Lower lobe of right lung (tissue), 2 donors: ENCODE measurements around the gene NUB1. TPM values are rescaled to one million over a fixed set of nuclear protein-coding genes. Genes with fewer than 3 reads are reported as not detected.

ENCODE experiments used
- ATAC-seq, 2 donors: fragments of 200-7000 bp; cut with Tn5 transposase; one replicate each; pipeline ENCODE4 v1.9.1; 2020 to 2022; ENCODE audit warnings: mild to moderate bottlenecking in 2 of 2, moderate library complexity in 2 of 2
- DNase-seq: peaks from one replicate; pipeline ENCODE4 v3.0.0-alpha.2; 2020
- H3K27ac ChIP-seq: fragments of 200-600 bp; one replicate; pipeline ENCODE4 v1.8.0; 2022
- H3K27me3 ChIP-seq: fragments of 200-600 bp; one replicate; pipeline ENCODE4 v1.8.0; 2022; ENCODE audit warnings: low read depth
- H3K36me3 ChIP-seq: fragments of 200-600 bp; one replicate; pipeline ENCODE4 v1.8.0; 2022; ENCODE audit warnings: mild to moderate bottlenecking
- H3K4me1 ChIP-seq: fragments of 200-600 bp; one replicate; pipeline ENCODE4 v1.8.0; 2022
- H3K4me3 ChIP-seq: fragments of 200-600 bp; one replicate; pipeline ENCODE4 v1.8.0; 2022; ENCODE audit warnings: mild to moderate bottlenecking
- H3K9me3 ChIP-seq: fragments of 200-600 bp; one replicate; pipeline ENCODE4 v1.8.0; 2022
- CTCF ChIP-seq: fragments of 200-600 bp; IDR thresholded peaks from one replicate; pipeline ENCODE4 v1.8.0; 2022; ENCODE audit warnings: antibody characterized with exemption, mild to moderate bottlenecking
- intact Hi-C: fragments of 100-400 bp; cut with DNase I; formaldehyde crosslinking; loops from one replicate; pipeline ENCODE4 v1.11.0; 2022
- total RNA-seq: library from RNA; stranded (reverse); fragmentation: NEBNext Ultra II Directional; extraction: Animal tissue kit (Norgen Biotek cat#: 25700); gene quantifications from one replicate; pipeline ENCODE4 v1.2.1, GENCODE V29; 2021
- donor health status: DM: no; HTN: yes; CAD: no; lungs with severe emphysema.

Gene NUB1
- total RNA-seq, 1 donor from 2014 or later: 53.7 TPM

- H3K4me3 ChIP-seq: no peak overlapping the region
- no peaks in the 10 kb centered on the region for H3K27me3 ChIP-seq
- TF ChIP-seq CTCF: no peak
- ATAC-seq: no peak
- H3K9me3 ChIP-seq: no peaks in the 10 kb centered on the region
- no peak for DNase-seq
- intact Hi-C loops: loop anchor here (10.0 kb wide), 1 partner anchor 72 kb away; the partner anchor contains the start of gene CRYGN
- H3K27ac ChIP-seq: no peak overlapping the region
- H3K36me3 ChIP-seq: peaks cover 91% of the 10 kb centered on the region
- peaks cover 8% of the 10 kb centered on the region for H3K4me1 ChIP-seq
These were observed 31.1 kb downstream of the NUB1 start for GRCh38 chr7:151372612-151373265.

GRCh38 chr7:151373599-151373998 is 32.0 kb downstream of the NUB1 start:
- no peak for TF ChIP-seq CTCF
- no peak for DNase-seq
- Histone ChIP-seq H3K9me3 (no peaks in the 10 kb centered on the region), H3K4me3 (no peak overlapping the region), H3K27me3 (no peaks in the 10 kb centered on the region), H3K27ac (no peak overlapping the region), H3K36me3 (peaks cover 97% of the 10 kb centered on the region), H3K4me1 (no peaks in the 10 kb centered on the region)
- no peak for ATAC-seq
- intact Hi-C loops: loop anchor here (10.0 kb wide), 1 partner anchor 71 kb away; the partner anchor contains the start of gene CRYGN

- intact Hi-C loops: loop anchor here (10.0 kb wide), 1 partner anchor 71 kb away; the partner anchor contains the start of gene CRYGN
- ATAC-seq (peak in 1 of 2 donors; percentile 8), DNase-seq (no peak)
- Histone ChIP-seq H3K9me3 (no peaks in the 10 kb centered on the region), H3K27ac (no peak overlapping the region), H3K4me1 (no peaks in the 10 kb centered on the region), H3K36me3 (peaks cover 95% of the 10 kb centered on the region), H3K4me3 (no peak overlapping the region), H3K27me3 (no peaks in the 10 kb centered on the region)
- no peak for TF ChIP-seq CTCF
These were observed 32.5 kb downstream of the NUB1 start for GRCh38 chr7:151374139-151374538.

- Histone ChIP-seq H3K4me1 (no peaks in the 10 kb centered on the region), H3K36me3 (peaks cover 89% of the 10 kb centered on the region), H3K9me3 (no peaks in the 10 kb centered on the region), H3K27me3 (no peaks in the 10 kb centered on the region), H3K27ac (no peak overlapping the region), H3K4me3 (no peak overlapping the region)
- intact Hi-C loops: loop anchor here (10.0 kb wide), 1 partner anchor 70 kb away; the partner anchor contains the start of gene CRYGN
- DNase-seq (no peak), ATAC-seq (no peak)
- TF ChIP-seq CTCF: no peak
These were observed 33.1 kb downstream of the NUB1 start for GRCh38 chr7:151374726-151375125.

- H3K9me3 ChIP-seq: no peaks in the 10 kb centered on the region
- intact Hi-C loops: loop anchor here (10.0 kb wide), 1 partner anchor 69 kb away; the partner anchor contains the start of gene CRYGN
- no peak for DNase-seq
- H3K4me3 ChIP-seq: no peak overlapping the region
- TF ChIP-seq CTCF: no peak
- H3K4me1 ChIP-seq: no peaks in the 10 kb centered on the region
- peaks cover 83% of the 10 kb centered on the region for H3K36me3 ChIP-seq
- H3K27me3 ChIP-seq: no peaks in the 10 kb centered on the region
- no peak overlapping the region for H3K27ac ChIP-seq
- ATAC-seq: no peak
These were observed 34.1 kb downstream of the NUB1 start for GRCh38 chr7:151375530-151376217.
